ENCODE data around the gene PRR13.
"Not testable (repeated sequence)": the region's sequence is repeated elsewhere in the genome, so short reads cannot be mapped to it uniquely, and the experiment has no call there.

PRR13 gene

GRCh38 chr12:53418221-53418620 lies 23.3 kb upstream of the PRR13 start:
- Histone ChIP-seq H3K4me1 (ENCODE audit: control insufficient read depth, low read length) (peaks cover 66% of the 10 kb centered on the region), H3F3A (ENCODE audit: control insufficient read depth, insufficient read depth) (peaks cover 12% of the 10 kb centered on the region), H3K4me2 (ENCODE audit: low read length) (no peak overlapping the region)

GRCh38 chr12:53419756-53420155 lies 21.8 kb upstream of the PRR13 start:
- no peak for TF ChIP-seq EZH2phosphoT487 (IDR thresholded peaks at IDR 0.05; ENCODE audit: borderline replicate concordance, low read length)
- TF ChIP-seq, protein P1, sequence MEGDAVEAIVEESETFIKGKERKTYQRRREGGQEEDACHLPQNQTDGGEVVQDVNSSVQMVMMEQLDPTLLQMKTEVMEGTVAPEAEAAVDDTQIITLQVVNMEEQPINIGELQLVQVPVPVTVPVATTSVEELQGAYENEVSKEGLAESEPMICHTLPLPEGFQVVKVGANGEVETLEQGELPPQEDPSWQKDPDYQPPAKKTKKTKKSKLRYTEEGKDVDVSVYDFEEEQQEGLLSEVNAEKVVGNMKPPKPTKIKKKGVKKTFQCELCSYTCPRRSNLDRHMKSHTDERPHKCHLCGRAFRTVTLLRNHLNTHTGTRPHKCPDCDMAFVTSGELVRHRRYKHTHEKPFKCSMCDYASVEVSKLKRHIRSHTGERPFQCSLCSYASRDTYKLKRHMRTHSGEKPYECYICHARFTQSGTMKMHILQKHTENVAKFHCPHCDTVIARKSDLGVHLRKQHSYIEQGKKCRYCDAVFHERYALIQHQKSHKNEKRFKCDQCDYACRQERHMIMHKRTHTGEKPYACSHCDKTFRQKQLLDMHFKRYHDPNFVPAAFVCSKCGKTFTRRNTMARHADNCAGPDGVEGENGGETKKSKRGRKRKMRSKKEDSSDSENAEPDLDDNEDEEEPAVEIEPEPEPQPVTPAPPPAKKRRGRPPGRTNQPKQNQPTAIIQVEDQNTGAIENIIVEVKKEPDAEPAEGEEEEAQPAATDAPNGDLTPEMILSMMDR (IDR thresholded peaks at IDR 0.05; ENCODE audit: low read depth, low read length, poor library complexity, severe bottlenecking), result no peak
- no peaks in the 10 kb centered on the region for H3K9me2 ChIP-seq (replicated peaks; ENCODE audit: control insufficient read depth, low read length)
- H4K20me1 ChIP-seq (ENCODE audit: control insufficient read depth, insufficient read depth, low read depth, low read length), result no peaks in the 10 kb centered on the region
- no peak overlapping the region for H3K4me2 ChIP-seq (ENCODE audit: low read length)
- H3K79me2 ChIP-seq (ENCODE audit: control insufficient read depth, low read length), result no peaks in the 10 kb centered on the region
- H3K36me3 ChIP-seq (ENCODE audit: control insufficient read depth, low read length), result no peaks in the 10 kb centered on the region
- H3K4me1 ChIP-seq (ENCODE audit: control insufficient read depth, low read length), result peaks cover 55% of the 10 kb centered on the region
- no peaks in the 10 kb centered on the region for H3K27me3 ChIP-seq (ENCODE audit: control insufficient read depth, low read length)
- no peaks in the 10 kb centered on the region for H3K9me3 ChIP-seq (ENCODE audit: control insufficient read depth, insufficient read depth, low read length)
- H3K4me3 ChIP-seq (ENCODE audit: low read length), result no peak overlapping the region
- H3K27ac ChIP-seq (ENCODE audit: low read depth, low read length), result no peak overlapping the region
- peaks cover 8% of the 10 kb centered on the region for H3F3A ChIP-seq (ENCODE audit: control insufficient read depth, insufficient read depth)

More at GRCh38 chr12:53418221-53418620, 23.3 kb upstream of the PRR13 start:
- no peak overlapping the region for H3K27ac ChIP-seq (ENCODE audit: low read depth, low read length)
- peak overlapping the region; percentile 54; the same call in 1 of the 2 replicates for H3K4me3 ChIP-seq (ENCODE audit: low read length)
- H4K20me1 ChIP-seq (ENCODE audit: control insufficient read depth, insufficient read depth, low read depth, low read length), result no peaks in the 10 kb centered on the region
- H3K9me2 ChIP-seq (replicated peaks; ENCODE audit: control insufficient read depth, low read length), result no peaks in the 10 kb centered on the region
- TF ChIP-seq EZH2phosphoT487 (IDR thresholded peaks at IDR 0.05; ENCODE audit: borderline replicate concordance, low read length), result no peak
- TF ChIP-seq, protein P1 (IDR thresholded peaks at IDR 0.05; ENCODE audit: low read depth, low read length, poor library complexity, severe bottlenecking), result no peak
- peaks cover 6% of the 10 kb centered on the region; the same call in 1 of the 2 replicates for H3K36me3 ChIP-seq (ENCODE audit: control insufficient read depth, low read length)
- no peaks in the 10 kb centered on the region for H3K27me3 ChIP-seq (ENCODE audit: control insufficient read depth, low read length)
- no peaks in the 10 kb centered on the region for H3K9me3 ChIP-seq (ENCODE audit: control insufficient read depth, insufficient read depth, low read length)
- no peaks in the 10 kb centered on the region for H3K79me2 ChIP-seq (ENCODE audit: control insufficient read depth, low read length)

DNA sequence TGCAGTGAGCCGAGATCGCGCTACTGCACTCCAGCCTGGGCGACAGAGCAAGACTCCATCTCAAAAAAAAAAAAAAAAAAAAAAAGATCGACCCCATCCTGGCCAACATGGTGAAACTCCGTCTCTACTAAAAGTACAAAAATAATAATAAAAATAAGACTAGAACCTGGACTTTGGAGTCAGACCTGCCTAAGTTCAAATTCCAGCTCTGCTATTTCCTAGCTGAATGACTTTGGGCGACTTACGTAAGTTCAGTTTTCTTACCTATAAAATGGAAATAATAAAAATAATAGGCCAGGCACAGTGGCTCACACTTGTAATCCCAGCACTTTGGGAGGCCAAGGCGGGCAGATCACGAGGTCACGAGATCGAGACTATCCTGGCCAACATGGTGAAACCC lies 19.3 kb upstream of the PRR13 start:
- H3K27ac ChIP-seq (ENCODE audit: low read depth, low read length); H3K4me2 ChIP-seq (ENCODE audit: low read length); H3K4me3 ChIP-seq (ENCODE audit: low read length); H3F3A ChIP-seq (ENCODE audit: control insufficient read depth, insufficient read depth); H3K27me3 ChIP-seq (ENCODE audit: control insufficient read depth, low read length); H3K9me2 ChIP-seq (replicated peaks; ENCODE audit: control insufficient read depth, low read length); H3K9me3 ChIP-seq (ENCODE audit: control insufficient read depth, insufficient read depth, low read length); H3K36me3 ChIP-seq (ENCODE audit: control insufficient read depth, low read length); H4K20me1 ChIP-seq (ENCODE audit: control insufficient read depth, insufficient read depth, low read depth, low read length); H3K79me2 ChIP-seq (ENCODE audit: control insufficient read depth, low read length): not testable (repeated sequence)
- H3K4me1 ChIP-seq (ENCODE audit: control insufficient read depth, low read length), result peaks cover 31% of the 10 kb centered on the region

DNA sequence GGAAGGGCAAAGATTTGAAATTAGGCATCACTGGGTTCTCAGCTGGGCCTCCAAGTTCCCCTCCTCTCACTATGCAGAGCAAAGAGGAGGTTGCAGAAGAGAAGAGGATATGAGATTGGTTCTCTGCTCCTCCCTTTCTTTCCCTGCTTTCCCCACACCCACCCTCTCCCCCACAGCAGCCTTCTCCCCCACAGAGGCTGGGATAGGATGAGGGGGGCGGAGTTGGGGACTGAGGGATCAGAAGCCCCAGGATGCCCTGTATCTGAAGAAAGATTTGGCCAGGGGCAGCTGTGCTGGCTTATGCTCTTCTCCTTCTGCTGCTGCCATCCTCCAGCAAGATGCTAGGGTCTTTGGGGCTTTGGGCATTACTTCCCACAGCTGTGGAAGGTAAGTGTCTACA lies 17.9 kb upstream of the PRR13 start, which contains the start of gene AMHR2:
AMHR2 (plus strand) TSS at position 259 of the 400 bp plus-strand sequence; CDS start at position 339, 80 bp downstream.
- H3K36me3 ChIP-seq (ENCODE audit: control insufficient read depth, low read length), result no peaks in the 10 kb centered on the region

More for the DNA sequence above, 17.9 kb upstream of the PRR13 start, which contains the start of gene AMHR2:
- no peaks in the 10 kb centered on the region for H3K27me3 ChIP-seq (ENCODE audit: control insufficient read depth, low read length)
- H3K4me3 ChIP-seq (ENCODE audit: low read length), result no peak within 1 kb of the TSS
- no peaks in the 10 kb centered on the region for H3K9me2 ChIP-seq (replicated peaks; ENCODE audit: control insufficient read depth, low read length)
- no peak within 1 kb of the TSS for H3K27ac ChIP-seq (ENCODE audit: low read depth, low read length)
- peaks cover 18% of the 10 kb centered on the region for H3K4me1 ChIP-seq (ENCODE audit: control insufficient read depth, low read length)
- H3K4me2 ChIP-seq (ENCODE audit: low read length), result no peak within 1 kb of the TSS
- H3K79me2 ChIP-seq (ENCODE audit: control insufficient read depth, low read length), result no peaks in the 10 kb centered on the region
- H3K9me3 ChIP-seq (ENCODE audit: control insufficient read depth, insufficient read depth, low read length), result no peaks in the 10 kb centered on the region
- H3F3A ChIP-seq (ENCODE audit: control insufficient read depth, insufficient read depth), result peaks cover 2% of the 10 kb centered on the region; the same call in 1 of the 2 replicates
- no peaks in the 10 kb centered on the region for H4K20me1 ChIP-seq (ENCODE audit: control insufficient read depth, insufficient read depth, low read depth, low read length)
- TF ChIP-seq, protein P1 (IDR thresholded peaks at IDR 0.05; ENCODE audit: low read depth, low read length, poor library complexity, severe bottlenecking), result no peak

Data from DOHH2 (cell line).